ENCODE data around the gene ZBTB7C.

ZBTB7C gene

DNA sequence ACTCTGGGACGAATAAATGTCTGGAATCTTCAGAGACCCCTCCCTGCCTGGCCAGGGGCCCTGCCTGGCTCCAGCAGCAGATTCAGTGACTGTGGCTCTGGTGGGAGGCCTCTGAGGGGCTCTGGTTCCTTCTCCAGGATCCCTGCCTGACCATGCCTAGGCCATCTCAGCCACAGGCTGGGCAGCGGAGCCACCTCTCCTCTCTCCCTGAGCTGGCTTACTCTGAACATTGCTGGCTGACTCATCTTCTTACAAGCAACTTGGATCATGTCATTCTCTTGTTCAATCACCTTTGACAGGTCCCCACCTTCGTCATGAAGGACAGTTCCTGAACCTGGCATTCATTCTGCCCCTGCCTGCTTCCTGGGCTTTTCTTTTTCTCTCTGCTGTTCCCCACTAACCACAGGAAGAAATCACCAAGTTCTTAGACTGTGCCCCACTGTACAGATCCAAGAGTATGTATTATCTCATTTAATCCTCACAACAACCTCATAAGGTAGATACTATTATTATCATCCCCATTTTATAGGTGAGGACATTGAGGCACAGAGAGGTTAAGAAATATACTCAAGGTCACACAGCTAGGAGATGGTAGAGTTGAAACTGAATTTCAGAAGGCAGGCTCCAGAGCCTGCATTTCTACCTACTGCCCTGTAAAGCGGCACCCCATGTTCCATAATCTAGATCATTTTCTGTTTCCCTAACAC lies 323.2 kb downstream of the ZBTB7C start:
- DNase-seq (ENCODE audit: low spot score): no peak

- DNase-seq (ENCODE audit: low spot score): no peak
Observed at GRCh38 chr18:48084858-48085257, 324.3 kb downstream of the ZBTB7C start.

GRCh38 chr18:48084041-48084757 lies 325.0 kb downstream of the ZBTB7C start:
- DNase-seq (ENCODE audit: low spot score): no peak

DNA sequence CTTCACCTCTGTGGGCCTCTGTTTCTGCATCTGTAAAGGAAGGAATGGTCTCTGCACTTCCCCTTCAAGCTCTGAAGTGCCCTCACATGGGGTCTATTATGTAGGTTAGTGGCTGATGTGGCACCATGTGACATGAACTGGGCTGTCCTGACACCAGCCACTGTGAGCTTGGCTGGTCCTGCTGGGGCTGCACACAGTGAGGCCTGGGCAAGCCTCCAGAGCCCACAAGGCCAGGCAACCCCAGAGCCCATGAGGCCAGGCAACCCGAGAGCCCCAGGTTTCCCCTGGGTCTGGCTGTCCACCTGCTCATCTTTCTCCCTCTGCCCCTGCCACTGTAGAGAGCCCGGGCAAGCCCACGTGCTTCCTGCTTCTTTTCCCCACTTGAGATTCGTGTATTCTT lies 328.6 kb downstream of the ZBTB7C start:
- no peak for DNase-seq (ENCODE audit: low spot score)

GRCh38 chr18:48079885-48080284 lies 329.3 kb downstream of the ZBTB7C start:
- no peak for DNase-seq (ENCODE audit: low spot score)

GRCh38 chr18:48078448-48078847 lies 330.7 kb downstream of the ZBTB7C start:
- DNase-seq (ENCODE audit: low spot score): no peak

DNA sequence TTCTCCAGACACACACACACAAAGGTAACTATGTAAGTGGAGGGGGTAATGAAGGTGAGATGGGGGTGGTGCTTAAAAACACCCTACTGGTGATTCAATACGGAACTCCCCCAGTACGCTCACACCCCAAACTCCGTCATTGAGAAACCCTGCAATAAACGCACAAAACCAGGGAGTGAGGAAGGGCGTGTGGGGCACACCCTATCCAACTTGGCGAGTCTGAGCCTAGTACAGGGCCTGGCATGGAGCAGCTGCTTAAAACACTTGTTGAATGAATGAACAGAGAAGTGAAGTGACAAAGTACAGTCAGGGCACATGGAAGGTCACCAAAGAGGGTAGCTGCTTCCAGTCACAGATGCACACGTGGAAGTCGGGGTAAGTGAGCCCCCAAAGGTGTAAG lies 331.9 kb downstream of the ZBTB7C start:
- no peak for DNase-seq (ENCODE audit: low spot score)

DNA sequence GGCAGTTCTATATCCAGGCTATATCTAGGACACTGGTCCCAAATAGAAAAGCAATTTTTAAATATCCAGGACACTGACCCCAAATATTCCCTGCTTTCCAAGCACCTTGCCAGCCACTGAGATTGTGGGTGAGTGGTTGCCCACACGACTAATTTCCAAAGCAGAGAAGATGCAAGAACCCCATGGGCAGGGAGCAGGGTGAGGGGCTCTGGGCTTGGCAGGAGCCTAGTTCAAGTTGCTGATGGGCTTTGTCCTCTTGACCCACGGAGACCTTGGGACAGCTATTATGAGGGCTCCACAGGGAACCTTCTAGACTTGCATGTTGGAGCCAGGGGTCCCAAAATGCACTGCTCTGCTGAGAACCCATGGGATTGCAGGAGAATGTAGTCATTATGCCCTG lies 332.7 kb downstream of the ZBTB7C start:
- no peak for DNase-seq (ENCODE audit: low spot score)

DNA sequence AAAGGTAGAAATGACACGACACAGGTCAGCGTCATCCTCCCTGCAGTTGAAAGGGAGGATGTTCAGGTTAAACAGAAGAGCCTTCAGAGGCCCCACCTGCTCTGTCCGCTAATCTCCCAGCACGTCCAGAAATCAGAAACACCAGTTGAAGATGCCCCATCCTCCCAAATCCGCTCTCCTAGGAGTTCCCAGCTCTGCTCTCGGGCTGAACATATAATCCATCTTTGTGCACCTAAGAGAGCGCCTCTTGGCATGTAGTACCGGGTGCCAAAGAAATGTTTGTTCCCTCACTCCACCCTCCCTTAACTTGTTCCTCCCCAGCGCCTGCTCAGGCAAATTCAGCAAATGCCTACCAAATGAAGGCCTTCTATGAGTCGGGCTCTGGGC lies 333.5 kb downstream of the ZBTB7C start:
- no peak for DNase-seq (ENCODE audit: low spot score)

DNA sequence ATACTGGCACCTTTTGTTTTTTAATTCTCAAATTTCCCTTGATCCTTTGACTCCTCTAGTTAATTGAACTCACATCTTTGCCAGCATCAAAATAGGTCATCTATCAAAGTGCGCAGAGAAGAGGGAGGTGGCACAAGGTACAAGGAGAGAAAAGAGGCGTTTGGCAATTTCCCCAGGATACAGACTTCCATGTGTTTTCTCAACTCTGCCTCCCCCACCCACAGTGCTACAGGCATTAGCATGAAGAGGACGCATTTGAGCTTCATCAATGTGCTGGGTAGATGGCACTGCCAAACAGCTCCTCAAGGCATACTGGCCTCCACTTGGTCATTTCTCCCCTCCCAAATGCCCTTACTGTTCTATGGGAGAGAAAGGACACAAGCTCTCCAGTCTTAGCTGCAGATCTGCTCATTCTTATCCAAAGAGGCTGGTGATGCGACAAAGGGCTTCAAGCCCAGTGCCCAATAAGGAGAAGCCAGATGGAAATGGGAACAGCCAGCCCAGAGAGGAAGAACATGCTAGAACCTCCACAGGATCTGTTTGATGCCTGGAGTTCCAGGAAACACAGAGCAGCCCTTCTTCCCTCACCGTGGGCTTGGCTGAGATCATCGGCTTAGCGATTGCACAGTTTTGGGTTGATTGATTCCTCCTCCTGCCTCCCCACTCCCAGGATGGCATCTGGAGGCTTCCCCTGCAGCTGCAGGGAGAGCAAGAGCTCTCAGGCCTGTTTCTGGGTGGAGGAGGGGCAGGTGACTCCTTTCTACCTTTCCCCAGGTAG lies 334.1 kb downstream of the ZBTB7C start:
- no peak for DNase-seq (ENCODE audit: low spot score)

DNA sequence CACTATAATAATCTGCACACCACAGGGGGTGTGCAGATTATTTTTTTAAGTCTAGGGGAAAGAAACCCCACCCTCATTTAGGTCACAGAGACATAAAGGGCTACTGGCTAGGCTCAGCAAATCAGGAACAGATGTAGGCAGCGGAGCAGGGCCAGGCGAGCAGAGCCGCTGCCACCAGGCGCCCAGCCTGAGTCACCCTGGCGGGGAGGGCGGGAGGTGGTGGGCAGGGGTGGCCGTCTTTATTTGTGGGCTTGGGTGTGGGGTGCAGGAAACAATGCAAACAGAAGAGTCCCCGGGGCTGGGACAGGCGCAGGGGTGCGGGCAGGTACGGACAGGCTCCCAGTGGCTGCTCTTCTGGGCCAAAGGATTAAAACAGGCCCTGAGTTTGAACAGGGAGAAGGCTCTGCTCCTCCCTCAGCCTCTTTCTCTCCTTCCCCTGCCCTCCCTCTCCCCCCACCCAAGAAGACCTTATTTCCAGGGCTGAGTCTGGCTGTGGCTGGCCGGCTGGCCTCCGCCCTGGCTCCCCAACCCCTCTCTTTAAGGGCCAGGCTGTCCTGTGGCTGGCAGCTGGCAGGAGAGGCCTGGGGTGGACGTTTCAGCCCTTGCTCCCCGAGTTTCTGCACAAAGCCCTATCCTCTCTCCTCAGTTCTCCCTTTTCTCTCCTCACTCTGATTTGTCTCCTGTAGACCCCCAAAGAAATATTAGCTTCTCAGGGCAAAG lies 335.8 kb downstream of the ZBTB7C start:
- DNase-seq (ENCODE audit: low spot score): no peak

GRCh38 chr18:48072428-48073204 lies 336.6 kb downstream of the ZBTB7C start:
- no peak for DNase-seq (ENCODE audit: low spot score)

GRCh38 chr18:48068916-48069445 lies 340.2 kb downstream of the ZBTB7C start:
- no peak for DNase-seq (ENCODE audit: low spot score)

GRCh38 chr18:48066225-48066652 lies 342.9 kb downstream of the ZBTB7C start:
- DNase-seq (ENCODE audit: low spot score): no peak

DNA sequence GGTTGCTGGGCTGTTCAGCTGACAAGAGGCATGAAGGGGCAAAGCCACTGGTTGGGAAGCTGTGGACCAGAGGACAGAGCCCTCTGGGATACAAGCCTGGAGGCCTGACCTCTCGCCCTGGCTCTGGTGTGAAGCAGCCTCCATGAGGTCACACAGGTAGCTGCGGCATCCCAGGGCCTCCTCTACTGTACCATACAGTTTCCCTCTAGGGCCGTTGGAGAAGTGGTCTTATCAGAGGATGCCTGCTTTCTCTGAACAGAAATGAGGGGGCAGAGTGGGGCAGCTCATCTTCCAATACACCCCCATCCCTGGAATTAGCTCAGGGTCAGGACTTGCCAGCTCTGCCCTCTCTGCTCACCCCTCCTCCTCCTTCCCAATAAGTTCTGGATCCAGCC lies 343.6 kb downstream of the ZBTB7C start:
- no peak for DNase-seq (ENCODE audit: low spot score)

GRCh38 chr18:48064978-48065600 lies 344.1 kb downstream of the ZBTB7C start:
- DNase-seq (ENCODE audit: low spot score): no peak

GRCh38 chr18:48061781-48062570 lies 347.2 kb downstream of the ZBTB7C start:
- DNase-seq (ENCODE audit: low spot score): no peak

DNA sequence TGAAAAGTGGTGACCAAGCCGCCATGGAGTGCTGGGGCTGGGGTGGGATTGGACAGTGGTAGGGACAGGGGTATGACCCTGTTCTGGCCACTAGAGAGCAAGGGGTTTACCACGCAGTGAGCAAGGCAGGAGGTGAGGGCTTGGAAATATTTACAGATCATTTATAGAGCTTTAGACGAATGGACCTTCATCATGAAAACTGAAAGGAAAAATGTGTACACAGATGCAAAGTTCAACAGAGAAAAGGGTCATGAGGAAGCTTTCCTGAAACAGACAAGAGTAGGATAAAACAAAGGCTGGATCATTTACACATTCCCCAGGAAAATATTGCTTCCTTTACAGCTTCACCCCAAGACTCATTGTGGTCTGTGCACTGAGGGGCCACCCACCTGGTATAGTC lies 348.2 kb downstream of the ZBTB7C start:
- no peak for DNase-seq (ENCODE audit: low spot score)

GRCh38 chr18:48060346-48060745 lies 348.8 kb downstream of the ZBTB7C start:
- no peak for DNase-seq (ENCODE audit: low spot score)

DNA sequence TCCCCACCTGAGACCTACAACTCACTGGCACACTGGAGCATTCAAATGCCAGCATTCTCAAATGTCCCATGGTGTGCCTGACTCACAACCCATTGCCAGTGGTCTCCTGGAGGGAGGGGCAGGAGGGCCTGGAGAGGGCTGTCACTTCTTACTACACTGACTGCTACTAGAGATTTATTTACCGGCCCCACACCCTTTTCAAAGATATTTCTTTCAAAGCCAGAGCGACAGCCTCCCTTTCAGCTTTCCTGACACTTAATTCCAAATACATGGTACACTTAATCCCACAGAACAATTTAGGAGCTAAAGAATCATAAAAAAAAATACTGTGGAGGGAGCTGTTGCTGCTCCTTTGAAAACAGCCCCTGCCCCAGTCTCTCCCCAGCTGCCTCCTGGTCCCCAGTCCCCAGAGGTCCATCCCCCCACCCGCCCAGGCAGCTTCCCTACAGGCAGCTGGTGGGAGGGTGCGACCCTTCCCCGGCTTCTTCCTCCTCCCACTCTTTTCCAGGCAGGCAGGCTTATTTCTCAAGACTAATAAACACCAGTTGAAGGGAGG lies 349.6 kb downstream of the ZBTB7C start:
- DNase-seq (ENCODE audit: low spot score): no peak

Measured in hepatic stellate cell (primary cell).